Activated CD4-positive, alpha-beta T cell treated with anti-CD3 and anti-CD28 coated beads for 36 hours (primary cell): ENCODE results near the gene UEVLD. TPM values are rescaled to one million over a fixed set of nuclear protein-coding genes. Genes with fewer than 3 reads are reported as not detected.
A peak's percentile ranks its signal among the peaks of the same experiment; 100 is the strongest.

Experiments used
- ATAC-seq: fragments of 200-7000 bp; cut with Tn5 transposase; one replicate; pipeline ENCODE4 v1.10.0; 2021; ENCODE audit warnings: mild to moderate bottlenecking, moderate library complexity
- CTCF ChIA-PET: fragments of 350-600 bp; sonication (Branson Sonifier 250); formaldehyde crosslinking; loops from one replicate; lab custom pipeline; 2021; ENCODE audit warnings: antibody characterized with exemption; lab: Charles Lee
- POLR2A ChIA-PET: fragments of 350-600 bp; sonication (Branson Sonifier 250); formaldehyde crosslinking; loops from one replicate; lab custom pipeline; 2021; ENCODE audit warnings: antibody characterized with exemption, inconsistent platforms; lab: Charles Lee
- DNase-seq: peaks from one replicate; pipeline ENCODE4 v3.0.0-alpha.2; 2020
- H3K27ac Mint-ChIP-seq: one replicate; pipeline ENCODE4 v1.8.0; 2021; ENCODE audit warnings: mixed read lengths
- H3K27me3 Mint-ChIP-seq: one replicate; pipeline ENCODE4 v1.8.0; 2021; ENCODE audit warnings: mixed read lengths
- H3K36me3 Mint-ChIP-seq: one replicate; pipeline ENCODE4 v1.8.0; 2021; ENCODE audit warnings: low read depth, mixed read lengths
- H3K4me1 Mint-ChIP-seq: one replicate; pipeline ENCODE4 v1.8.0; 2021; ENCODE audit warnings: mixed read lengths
- H3K4me3 Mint-ChIP-seq: one replicate; pipeline ENCODE4 v1.8.0; 2021; ENCODE audit warnings: mild to moderate bottlenecking, moderate library complexity, mixed read lengths
- H3K9me3 Mint-ChIP-seq: one replicate; pipeline ENCODE4 v1.8.0; 2021; ENCODE audit warnings: low read depth, mixed read lengths
- intact Hi-C, 2 experiments: fragments of 100-400 bp; cut with DNase I in 1 of 2; cut with micrococcal nuclease in 1 of 2; formaldehyde crosslinking; loops; one replicate each; pipeline versions ENCODE4 v1.14.2 to v1.15.1; 2022 to 2024; cut with DNase I, micrococcal nuclease
- total RNA-seq, 2 experiments: library from RNA; stranded (reverse); gene quantifications; one replicate each; pipeline ENCODE4 v1.2.3, GENCODE V29; 2021

The UEVLD gene
- total RNA-seq, result 10 to 100 TPM; 14.3 to 16.0 TPM

DNA sequence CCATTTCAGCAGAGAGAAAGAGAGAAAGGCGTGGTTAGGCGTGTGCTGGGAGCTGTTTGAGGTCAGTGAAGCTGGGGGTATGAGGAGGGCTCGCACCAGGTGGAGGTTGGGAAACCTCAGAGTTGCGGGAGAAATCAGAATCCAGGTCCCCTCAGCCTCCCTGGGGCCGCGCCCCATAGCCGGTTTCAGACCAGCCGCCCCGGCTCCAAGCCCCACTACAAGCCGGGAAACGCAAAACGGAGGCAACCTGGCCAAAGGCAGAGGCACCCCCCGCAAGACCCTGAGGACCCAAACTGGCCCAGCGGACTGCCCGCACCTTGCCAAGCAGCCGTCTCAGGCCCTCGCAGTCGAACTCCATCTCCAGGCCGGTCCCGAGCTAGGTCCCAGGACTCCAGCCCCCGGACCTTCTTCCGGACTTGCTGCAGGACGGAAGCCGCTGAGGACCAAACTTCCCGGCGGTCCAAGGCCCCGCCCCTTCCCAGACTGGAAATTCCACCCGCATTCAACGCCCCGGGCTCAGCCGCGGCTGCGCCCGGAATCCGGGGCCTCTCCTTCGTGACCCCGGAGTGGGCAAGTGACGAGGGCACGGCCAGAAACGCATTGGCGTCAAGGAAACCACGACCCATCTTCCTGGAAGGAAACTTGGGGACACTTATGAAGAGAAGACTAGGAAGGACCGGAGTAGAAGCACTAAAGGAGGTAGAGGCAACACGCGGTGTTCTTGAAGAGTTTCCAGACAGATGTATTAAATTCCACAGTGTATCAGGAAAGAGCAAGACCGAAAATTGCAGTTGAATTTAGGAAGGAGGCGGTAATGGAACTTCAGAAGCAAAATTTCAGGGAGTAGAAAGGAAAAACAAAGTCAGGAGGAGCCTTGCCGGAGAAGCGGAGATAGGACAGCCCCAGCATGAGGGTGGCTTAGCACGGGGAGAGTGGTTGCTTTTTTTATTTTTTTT is at the start of gene UEVLD:
TSS of gene UEVLD (minus strand) at position 438 of the 956 bp plus-strand sequence. CDS start at position 358, 80 bp downstream.
- Mint-ChIP-seq H3K27me3 (no peaks in the 10 kb centered on the region), H3K9me3 (no peaks in the 10 kb centered on the region), H3K4me1 (peaks cover 12% of the 10 kb centered on the region), H3K36me3 (no peaks in the 10 kb centered on the region), H3K4me3 (no peak within 1 kb of the TSS), H3K27ac (no peak within 1 kb of the TSS)
- intact Hi-C loops, result loop anchor here (1.0 to 5.0 kb wide), 7 partner anchors 28 to 654 kb away; partner anchors contain the start of genes SPTY2D1 (in 2 of the 2), TSG101 (in 2 of the 2), E2F8 (in 1 of the 2) and GTF2H1 (in 1 of the 2)
- ChIA-PET CTCF (interaction anchor here (0.6 to 2.8 kb wide), 6 partner anchors 35 to 1748 kb away, joined by 3 to 11 read pairs (median 3); partner anchors contain the start of gene SPTY2D1), POLR2A (interaction anchor here (1.3 kb wide), 1 partner anchor 45 kb away, joined by 4 read pairs; no protein-coding TSS in a partner anchor)
- ATAC-seq (peak; percentile 54), DNase-seq (peak; percentile 79)

DNA sequence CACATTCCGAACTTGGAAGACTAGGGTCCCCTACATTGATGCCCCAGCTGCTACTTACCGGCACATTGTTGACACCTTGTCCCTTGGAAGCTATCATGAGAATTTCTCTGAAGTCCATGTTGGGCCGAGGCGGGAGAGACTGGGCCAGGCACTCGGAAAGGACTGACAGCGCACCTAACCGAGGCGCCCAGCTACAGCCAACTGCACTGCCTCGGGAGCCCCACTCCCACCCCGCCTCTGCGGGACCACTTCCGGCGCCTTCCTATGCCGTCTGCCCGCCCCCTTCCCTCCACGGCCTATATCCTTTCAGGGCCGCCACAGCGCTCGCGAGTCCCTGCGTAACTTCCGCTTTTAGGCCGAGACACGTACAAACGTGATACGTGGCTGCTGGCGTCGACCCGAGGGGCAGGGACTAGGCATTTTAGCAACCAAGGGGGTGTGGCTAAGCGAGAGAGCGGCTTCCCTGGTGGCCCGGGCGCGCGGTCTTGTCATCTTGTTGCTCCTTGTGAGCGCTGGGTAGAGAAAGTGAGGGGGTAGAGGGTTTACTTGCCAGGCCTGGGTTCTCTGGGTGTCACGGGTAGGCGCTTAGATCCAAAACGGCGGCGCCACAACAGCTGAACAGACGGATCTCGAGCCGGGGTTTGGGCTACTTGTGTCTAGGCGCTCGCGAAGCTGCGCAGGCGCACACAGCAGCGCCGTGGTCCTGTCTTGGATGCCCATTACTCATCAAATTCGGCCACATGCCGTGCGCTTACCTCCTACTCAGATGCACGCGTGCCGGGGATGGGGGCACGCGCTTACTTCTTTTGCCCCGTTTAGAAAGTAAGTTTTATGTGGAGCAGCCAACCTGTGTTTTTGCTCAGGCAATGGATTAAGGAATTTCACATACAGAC is 45.9 kb upstream of the UEVLD start, which contains the start of gene SPTY2D1:
TSS of gene SPTY2D1 (minus strand) at position 203 of the 893 bp plus-strand sequence. CDS start at position 118, 85 bp downstream.
- ATAC-seq, result peak; percentile 98
- Mint-ChIP-seq H3K9me3 (no peaks in the 10 kb centered on the region), H3K4me1 (peaks cover 21% of the 10 kb centered on the region), H3K27ac (peak within 1 kb of the TSS; percentile 95), H3K4me3 (peak within 1 kb of the TSS; percentile 83), H3K27me3 (no peaks in the 10 kb centered on the region), H3K36me3 (peaks cover 2% of the 10 kb centered on the region)
- intact Hi-C loops, result loop anchor here (1.0 to 10.0 kb wide), 18 partner anchors 18 to 1730 kb away; partner anchors contain the start of genes GTF2H1 (in 2 of the 2), HPS5 (in 2 of the 2), SAAL1 (in 2 of the 2) and SERGEF (in 2 of the 2)
- DNase-seq, result peak; percentile 99
- ChIA-PET POLR2A (interaction anchor here (0.6 to 2.2 kb wide), 6 partner anchors 16 to 240 kb away, joined by 3 to 15 read pairs (median 7); partner anchors contain the start of genes LDHA, TSG101 and UEVLD), CTCF (interaction anchor here (0.6 to 3.6 kb wide), 10 partner anchors 17 to 252 kb away, joined by 3 to 20 read pairs (median 4); partner anchors contain the start of genes TSG101 and UEVLD)

DNA sequence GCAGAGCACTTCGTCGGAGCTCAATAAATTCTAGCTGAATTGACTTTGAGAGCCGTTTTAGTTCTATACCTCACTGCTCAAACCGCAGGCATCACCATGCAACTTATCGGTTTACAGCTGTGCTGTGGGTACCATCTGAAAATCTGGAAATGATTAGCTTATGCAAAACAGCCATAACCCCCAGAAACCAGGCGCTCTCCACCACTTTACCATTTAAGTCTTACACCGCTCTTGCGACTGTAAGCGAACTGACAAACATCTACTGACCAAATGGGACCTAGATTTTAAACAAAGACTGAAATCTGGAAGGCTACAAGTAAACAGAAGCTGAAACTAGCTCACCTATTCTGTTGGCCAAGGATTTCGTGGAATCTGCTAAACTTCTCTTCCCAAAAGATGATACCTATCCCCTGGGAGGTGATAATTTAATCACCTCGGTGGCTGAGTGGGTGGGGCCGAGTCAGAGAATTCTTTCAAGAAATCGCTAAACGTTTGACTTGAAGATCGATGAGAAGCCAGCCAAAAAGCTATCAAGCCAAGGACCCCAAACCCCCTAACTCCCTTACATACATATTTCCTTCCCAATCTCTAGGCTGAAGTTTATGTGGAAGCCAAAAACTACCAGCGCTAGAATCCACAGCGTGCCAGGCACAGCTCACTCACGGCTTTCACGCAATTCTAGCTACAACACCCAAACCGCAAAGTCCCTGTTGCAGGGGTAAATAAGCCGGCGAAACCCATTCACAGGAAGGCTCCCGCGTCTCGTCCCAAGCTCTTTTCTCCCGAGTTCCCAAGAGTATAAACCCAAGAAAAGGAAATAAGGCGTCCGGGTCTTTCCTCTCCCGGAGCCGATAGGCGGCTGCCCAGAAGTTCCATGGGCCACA is 45.0 kb upstream of the UEVLD start:
- CTCF ChIA-PET, result interaction anchor here (0.6 to 3.6 kb wide), 16 partner anchors 10 to 625 kb away, joined by 3 to 20 read pairs (median 4); partner anchors contain the start of genes MRGPRX2, TSG101 and UEVLD
- H3K36me3 Mint-ChIP-seq, result peaks cover 2% of the 10 kb centered on the region
- ATAC-seq (no peak), DNase-seq (peak; percentile 66)
- H3K4me1 Mint-ChIP-seq, result peaks cover 22% of the 10 kb centered on the region
- H3K4me3 Mint-ChIP-seq, result peak overlapping the region; percentile 83
- H3K27me3 Mint-ChIP-seq, result no peaks in the 10 kb centered on the region
- intact Hi-C loops, result loop anchor here (1.0 to 10.0 kb wide), 18 partner anchors 17 to 1731 kb away; partner anchors contain the start of genes GTF2H1 (in 2 of the 2), HPS5 (in 2 of the 2), SAAL1 (in 2 of the 2) and SERGEF (in 2 of the 2)
- H3K27ac Mint-ChIP-seq, result peak overlapping the region; percentile 95
- no peaks in the 10 kb centered on the region for H3K9me3 Mint-ChIP-seq
- POLR2A ChIA-PET, result interaction anchor here (0.7 to 2.2 kb wide), 7 partner anchors 15 to 1374 kb away, joined by 3 to 15 read pairs (median 4); partner anchors contain the start of genes HPS5, TSG101 and UEVLD

DNA sequence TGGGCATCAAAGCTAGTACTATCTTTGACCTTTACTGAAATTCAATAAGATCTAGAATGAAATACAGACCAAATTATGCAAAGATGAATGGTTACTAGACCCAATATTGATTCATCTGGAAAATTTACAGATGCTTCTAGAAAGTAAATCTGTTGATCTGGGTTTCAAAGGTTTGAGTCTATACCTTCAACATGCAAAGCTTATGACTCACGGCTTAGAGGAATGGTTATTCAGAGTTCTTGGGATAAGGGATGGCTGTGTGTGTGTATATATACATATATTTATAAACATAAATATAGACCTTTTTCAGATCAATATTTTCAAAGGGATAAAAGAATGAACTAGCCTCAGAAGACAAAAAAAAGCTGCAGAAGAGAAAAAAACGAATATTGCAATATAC is 44.3 kb upstream of the UEVLD start:
- Mint-ChIP-seq H3K4me3 (peak overlapping the region; percentile 83), H3K36me3 (peaks cover 2% of the 10 kb centered on the region), H3K27ac (peak overlapping the region; percentile 95), H3K27me3 (no peaks in the 10 kb centered on the region), H3K9me3 (no peaks in the 10 kb centered on the region), H3K4me1 (peaks cover 23% of the 10 kb centered on the region)
- ChIA-PET POLR2A (interaction anchor here (0.7 to 2.2 kb wide), 7 partner anchors 14 to 1373 kb away, joined by 3 to 15 read pairs (median 4); partner anchors contain the start of genes HPS5, TSG101 and UEVLD), CTCF (interaction anchor here (0.6 to 3.6 kb wide), 11 partner anchors 9 to 428 kb away, joined by 3 to 20 read pairs (median 4); partner anchors contain the start of genes MRGPRX2, TSG101 and UEVLD)
- ATAC-seq (no peak), DNase-seq (no peak)
- intact Hi-C loops, result loop anchor here (5.0 to 10.0 kb wide), 5 partner anchors 91 to 1732 kb away; partner anchors contain the start of genes HTATIP2 (in 1 of the 2), LDHA (in 1 of the 2), RPS13 (in 1 of the 2) and SAAL1 (in 1 of the 2)

DNA sequence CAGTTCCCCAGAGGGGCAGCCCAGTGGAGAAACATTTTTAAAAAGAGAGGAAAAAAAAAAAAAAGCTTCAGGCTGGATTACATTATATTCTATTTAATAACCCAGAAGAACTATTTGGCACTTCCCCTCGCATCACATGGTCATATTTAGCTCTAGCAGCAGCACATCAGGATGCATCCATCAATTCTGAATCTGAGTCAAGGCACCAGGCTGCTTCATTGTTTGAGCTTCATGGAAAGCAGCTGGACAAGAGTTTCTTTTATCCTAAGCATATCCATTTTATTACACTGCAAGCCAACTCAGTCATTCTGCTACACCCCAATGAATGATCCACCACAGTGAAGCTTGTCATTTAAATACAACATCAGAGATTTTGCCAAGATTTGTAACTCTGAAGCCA is 35.6 kb upstream of the UEVLD start:
- CTCF ChIA-PET, result interaction anchor here (1.1 to 1.3 kb wide), 2 partner anchors 21 to 36 kb away, joined by 3 read pairs; partner anchors contain the start of gene UEVLD
- Mint-ChIP-seq H3K4me1 (peaks cover 23% of the 10 kb centered on the region), H3K9me3 (peaks cover 4% of the 10 kb centered on the region), H3K27ac (no peak overlapping the region), H3K36me3 (peaks cover 12% of the 10 kb centered on the region), H3K4me3 (no peak overlapping the region), H3K27me3 (no peaks in the 10 kb centered on the region)
- ATAC-seq (no peak), DNase-seq (no peak)
- intact Hi-C loops, result no loop called here
- POLR2A ChIA-PET, result interaction anchor here (0.5 kb wide), 1 partner anchor 12 kb away, joined by 4 read pairs; no protein-coding TSS in a partner anchor

DNA sequence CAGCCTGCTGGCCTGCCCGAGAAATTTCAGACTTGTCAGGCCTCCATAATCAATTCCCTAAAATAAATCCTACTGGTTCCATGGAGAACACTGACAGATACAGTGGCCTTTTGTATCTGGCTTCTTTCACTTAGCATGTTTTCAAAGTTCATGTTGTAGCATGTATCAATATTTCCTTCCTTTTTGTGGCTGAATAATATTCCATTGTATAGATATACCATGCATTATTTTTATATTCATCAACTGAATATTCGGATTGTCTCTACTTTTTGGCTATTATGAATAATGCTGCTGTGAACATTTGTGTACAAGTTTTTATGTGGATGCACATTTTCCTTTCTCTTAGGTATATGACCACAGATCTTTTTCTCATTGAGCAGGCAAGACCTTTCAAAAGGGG is 35.2 kb upstream of the UEVLD start:
- no peak for ATAC-seq
- peaks cover 4% of the 10 kb centered on the region for H3K9me3 Mint-ChIP-seq
- H3K36me3 Mint-ChIP-seq, result peaks cover 12% of the 10 kb centered on the region
- DNase-seq, result no peak
- intact Hi-C loops, result no loop called here
- no peaks in the 10 kb centered on the region for H3K27me3 Mint-ChIP-seq
- H3K27ac Mint-ChIP-seq, result no peak overlapping the region
- CTCF ChIA-PET, result interaction anchor here (0.7 to 1.3 kb wide), 3 partner anchors 9 to 36 kb away, joined by 3 read pairs; partner anchors contain the start of gene UEVLD
- H3K4me3 Mint-ChIP-seq, result no peak overlapping the region
- H3K4me1 Mint-ChIP-seq, result peaks cover 28% of the 10 kb centered on the region
- POLR2A ChIA-PET, result no interaction called here

DNA sequence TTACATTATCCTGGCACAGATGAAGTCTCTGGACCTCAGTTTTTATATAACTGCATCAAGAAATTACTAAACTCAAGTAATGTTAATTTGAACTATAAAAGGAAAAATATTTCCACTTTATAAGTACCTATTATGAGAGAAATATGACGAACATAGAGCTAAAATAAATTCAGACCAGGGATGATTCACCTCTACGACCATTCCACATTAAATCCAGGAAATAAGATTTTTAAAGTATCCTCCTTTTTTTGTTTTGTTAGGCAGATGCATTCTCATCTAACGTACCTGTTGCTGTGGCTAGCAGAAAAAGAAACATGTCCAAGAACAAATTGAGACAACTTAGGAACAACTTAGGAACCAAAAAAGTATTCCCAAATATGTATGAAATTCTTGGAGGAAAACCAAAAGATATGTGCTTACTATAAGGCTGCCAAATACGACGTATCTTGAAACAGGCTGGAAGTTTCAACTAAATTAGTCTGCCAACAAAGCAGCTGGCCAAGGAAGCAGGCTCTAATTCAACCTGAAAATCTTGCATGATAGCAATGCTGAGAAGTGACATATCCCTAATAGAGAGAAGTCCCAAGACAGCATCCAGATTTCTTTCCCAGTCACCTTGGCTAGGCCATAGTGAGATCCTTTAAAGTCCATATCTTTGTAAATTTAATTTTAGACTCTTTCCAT is 29.9 kb upstream of the UEVLD start:
- ATAC-seq (no peak), DNase-seq (no peak)
- Mint-ChIP-seq H3K27ac (peak overlapping the region; percentile 56), H3K4me1 (peaks cover 58% of the 10 kb centered on the region), H3K27me3 (no peaks in the 10 kb centered on the region), H3K9me3 (no peaks in the 10 kb centered on the region), H3K4me3 (peak overlapping the region; percentile 40), H3K36me3 (peaks cover 27% of the 10 kb centered on the region)
- ChIA-PET CTCF (interaction anchor here (1.0 to 4.5 kb wide), 4 partner anchors 10 to 105 kb away, joined by 3 to 20 read pairs (median 4); no protein-coding TSS in a partner anchor), POLR2A (interaction anchor here (0.9 to 2.7 kb wide), 2 partner anchors 15 to 18 kb away, joined by 3 to 15 read pairs; partner anchors contain the start of gene SPTY2D1)
- intact Hi-C loops, result loop anchor here in 1 of 2 experiments (5.0 kb wide), 2 partner anchors 41 to 54 kb away; no protein-coding TSS in a partner anchor

DNA sequence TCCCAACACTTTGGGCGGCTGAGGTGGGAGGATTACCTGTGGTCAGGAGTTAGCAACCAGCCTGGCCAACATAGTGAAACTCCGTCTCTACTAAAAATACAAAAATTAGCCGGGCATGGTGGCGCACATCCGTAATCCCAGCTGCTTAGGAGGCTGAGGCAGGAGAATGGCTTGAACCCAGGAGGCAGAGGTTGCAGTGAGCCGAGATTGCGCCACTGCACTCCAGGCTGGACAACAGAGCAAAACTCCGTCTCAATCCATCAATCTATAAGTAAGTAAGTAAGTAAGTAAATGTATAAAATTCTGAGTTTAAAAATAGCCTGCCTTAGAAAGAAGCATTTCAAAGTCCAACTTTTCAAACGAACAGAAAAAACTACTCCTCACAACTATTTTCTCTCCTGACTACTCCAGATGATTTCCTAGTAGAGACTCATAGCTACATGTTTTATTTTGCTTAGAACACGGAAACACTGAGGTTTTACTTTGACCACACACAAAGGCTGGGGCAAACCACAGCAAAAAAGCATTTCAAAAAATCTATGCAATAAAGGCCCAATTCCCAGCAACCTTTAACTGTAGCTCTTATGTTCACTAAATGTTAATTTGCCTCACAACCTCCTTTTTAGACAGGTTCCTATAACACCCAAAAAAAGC is 29.3 kb upstream of the UEVLD start:
- Mint-ChIP-seq H3K36me3 (peaks cover 29% of the 10 kb centered on the region), H3K27me3 (no peaks in the 10 kb centered on the region), H3K27ac (peak overlapping the region; percentile 56), H3K4me1 (peaks cover 55% of the 10 kb centered on the region), H3K9me3 (no peaks in the 10 kb centered on the region), H3K4me3 (peak overlapping the region; percentile 40)
- ChIA-PET CTCF (interaction anchor here (1.0 to 4.5 kb wide), 4 partner anchors 10 to 106 kb away, joined by 3 to 20 read pairs (median 4); no protein-coding TSS in a partner anchor), POLR2A (interaction anchor here (0.9 to 2.7 kb wide), 2 partner anchors 15 to 19 kb away, joined by 3 to 15 read pairs; partner anchors contain the start of gene SPTY2D1)
- intact Hi-C loops, result loop anchor here in 1 of 2 experiments (5.0 kb wide), 2 partner anchors 41 to 54 kb away; no protein-coding TSS in a partner anchor
- DNase-seq (peak; percentile 47), ATAC-seq (peak; percentile 54)
